Stimulated activated CD4-positive, alpha-beta T cell treated with anti-CD3 and anti-CD28 coated beads, Interleukin-4, amount 100 ng/mL, for 1 hour (primary cell): ENCODE results near the gene MEP1A.
A peak's percentile ranks its signal among the peaks of the same experiment; 100 is the strongest.
"Not testable (repeated sequence)": the region's sequence is repeated elsewhere in the genome, so short reads cannot be mapped to it uniquely, and the experiment has no call there.

ENCODE experiments used
- DNase-seq: peaks from one replicate; pipeline ENCODE4 v3.0.0-alpha.2; 2020

MEP1A gene

GRCh38 chr6:46838033-46838432, 44.8 kb downstream of the MEP1A start:
- DNase-seq = no peak

- not testable (repeated sequence) for DNase-seq
Measured at GRCh38 chr6:46842252-46842846, 49.2 kb downstream of the MEP1A start.

- no peak for DNase-seq
Measured at GRCh38 chr6:46845126-46845525, 51.9 kb downstream of the MEP1A start.

GRCh38 chr6:46848684-46849360, 55.6 kb downstream of the MEP1A start:
- DNase-seq = peak; percentile 67

- no peak for DNase-seq
Measured at GRCh38 chr6:46849361-46849690, 56.1 kb downstream of the MEP1A start.

- DNase-seq = no peak
Measured at GRCh38 chr6:46850792-46851191, 57.6 kb downstream of the MEP1A start.

- not testable (repeated sequence) for DNase-seq
Measured at GRCh38 chr6:46851576-46851975, 58.4 kb downstream of the MEP1A start.

- DNase-seq = peak; percentile 19
Measured at GRCh38 chr6:46855966-46856365, 62.8 kb downstream of the MEP1A start.

GRCh38 chr6:46862381-46862780, 69.2 kb downstream of the MEP1A start:
- no peak for DNase-seq

- no peak for DNase-seq
Measured at GRCh38 chr6:46863791-46864190, 70.6 kb downstream of the MEP1A start.

GRCh38 chr6:46865221-46865620, 72.0 kb downstream of the MEP1A start:
- no peak for DNase-seq

GRCh38 chr6:46867411-46867810, 74.2 kb downstream of the MEP1A start:
- DNase-seq = no peak

GRCh38 chr6:46876126-46876525, 82.9 kb downstream of the MEP1A start:
- no peak for DNase-seq

GRCh38 chr6:46879003-46879402, 85.8 kb downstream of the MEP1A start:
- DNase-seq = no peak

GRCh38 chr6:46882645-46883044, 89.5 kb downstream of the MEP1A start:
- DNase-seq = no peak

GRCh38 chr6:46888031-46888430, 94.8 kb downstream of the MEP1A start:
- no peak for DNase-seq

- no peak for DNase-seq
Measured at GRCh38 chr6:46888578-46888977, 95.4 kb downstream of the MEP1A start.
